COLO668 (cell line): ENCODE results near the gene EIF4B.
A peak's percentile ranks its signal among the peaks of the same experiment; 100 is the strongest.

Source experiments
- DNase-seq: peaks from one replicate; lab custom pipeline; 2025; ENCODE audit not compliant: unreplicated experiment; lab: John Stamatoyannopoulos, UW

The EIF4B gene

DNA sequence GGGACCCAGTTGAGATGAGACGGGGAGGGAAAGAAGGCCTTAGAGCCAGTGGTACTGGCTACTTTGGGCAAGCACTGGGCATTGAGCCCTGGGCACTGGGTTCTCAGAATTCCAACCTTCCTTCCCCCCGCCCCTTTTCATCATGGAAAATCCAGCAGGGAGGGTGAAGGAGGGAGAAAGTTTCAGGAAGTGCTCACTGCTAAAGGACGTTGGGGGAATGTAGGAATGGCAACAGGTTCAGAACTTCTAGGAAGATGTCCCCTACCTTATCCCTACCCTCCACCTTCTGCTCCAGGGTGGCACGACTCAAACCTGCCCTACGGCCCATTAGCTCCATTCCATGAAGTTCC, 39.4 kb downstream of the EIF4B start:
- no peak for DNase-seq

DNA sequence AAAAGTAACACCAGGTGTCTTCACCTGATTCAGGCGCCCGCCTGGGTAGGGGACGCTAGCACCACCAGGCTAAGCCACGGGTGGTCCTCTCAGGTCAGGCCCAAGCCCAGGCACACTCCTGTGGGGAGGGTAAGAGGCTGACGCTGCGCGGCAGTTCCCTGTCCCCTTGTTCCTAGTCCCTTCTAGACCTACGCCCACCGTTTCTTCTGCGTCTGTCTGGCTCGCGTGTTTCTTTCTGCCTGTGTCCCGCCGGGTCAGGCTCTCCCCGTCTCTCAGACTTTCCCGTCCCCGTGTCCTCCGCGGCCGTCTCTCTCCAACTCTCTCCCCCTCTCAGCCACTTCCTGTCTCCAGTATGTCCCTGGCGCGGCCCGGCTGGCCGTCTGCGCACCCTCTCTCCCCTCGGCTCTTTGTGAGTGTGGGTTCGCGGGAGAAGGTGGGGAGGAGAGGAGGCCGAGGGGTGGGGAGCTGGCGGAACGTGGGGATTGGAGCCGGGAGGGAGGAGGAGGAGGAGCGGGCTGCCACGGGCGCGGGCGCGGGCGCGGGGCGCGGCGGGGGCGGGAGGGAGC, 40.5 kb downstream of the EIF4B start:
- peak; percentile 69 for DNase-seq

DNA sequence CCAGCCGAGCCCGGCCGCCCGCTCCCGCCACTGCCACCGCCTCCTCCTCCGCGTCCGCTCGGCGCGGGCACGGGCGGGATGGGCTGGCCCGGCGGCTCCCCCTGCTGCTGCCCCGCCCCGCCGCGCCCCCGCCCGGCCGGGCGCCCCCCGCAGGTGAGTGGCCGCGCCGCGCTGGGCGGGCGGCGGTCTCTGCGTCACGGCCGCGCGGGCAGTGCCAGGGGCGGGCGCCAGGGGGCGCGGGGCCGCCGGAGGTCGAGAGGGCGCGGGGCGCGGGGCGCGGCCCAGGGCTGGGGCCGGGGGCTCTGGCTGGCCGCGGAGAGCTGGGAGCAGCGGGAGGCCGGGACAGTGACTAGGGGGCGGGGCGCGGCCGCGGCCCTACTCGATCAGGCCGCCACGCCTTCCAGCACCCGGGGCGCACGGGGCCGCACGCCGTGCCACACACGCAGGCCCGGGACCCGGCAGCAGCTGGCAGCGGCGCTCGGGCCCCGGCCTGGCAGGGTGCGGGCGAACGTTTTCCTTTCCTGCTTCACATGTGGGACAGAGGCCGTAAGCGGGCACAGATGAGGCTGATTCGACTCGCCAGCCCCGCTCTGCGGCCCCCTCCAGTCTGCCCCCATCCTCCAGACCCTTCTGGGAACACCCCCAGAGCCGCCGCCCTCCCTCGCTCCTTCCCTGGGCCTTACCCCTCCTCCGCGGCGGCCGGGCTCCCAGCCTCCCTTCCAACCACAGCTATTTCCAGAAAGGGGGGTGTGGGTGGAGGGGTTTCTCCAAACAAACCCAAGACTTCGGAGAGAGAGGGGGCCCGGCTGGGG, 41.2 kb downstream of the EIF4B start:
- DNase-seq, result peak; percentile 69

DNA sequence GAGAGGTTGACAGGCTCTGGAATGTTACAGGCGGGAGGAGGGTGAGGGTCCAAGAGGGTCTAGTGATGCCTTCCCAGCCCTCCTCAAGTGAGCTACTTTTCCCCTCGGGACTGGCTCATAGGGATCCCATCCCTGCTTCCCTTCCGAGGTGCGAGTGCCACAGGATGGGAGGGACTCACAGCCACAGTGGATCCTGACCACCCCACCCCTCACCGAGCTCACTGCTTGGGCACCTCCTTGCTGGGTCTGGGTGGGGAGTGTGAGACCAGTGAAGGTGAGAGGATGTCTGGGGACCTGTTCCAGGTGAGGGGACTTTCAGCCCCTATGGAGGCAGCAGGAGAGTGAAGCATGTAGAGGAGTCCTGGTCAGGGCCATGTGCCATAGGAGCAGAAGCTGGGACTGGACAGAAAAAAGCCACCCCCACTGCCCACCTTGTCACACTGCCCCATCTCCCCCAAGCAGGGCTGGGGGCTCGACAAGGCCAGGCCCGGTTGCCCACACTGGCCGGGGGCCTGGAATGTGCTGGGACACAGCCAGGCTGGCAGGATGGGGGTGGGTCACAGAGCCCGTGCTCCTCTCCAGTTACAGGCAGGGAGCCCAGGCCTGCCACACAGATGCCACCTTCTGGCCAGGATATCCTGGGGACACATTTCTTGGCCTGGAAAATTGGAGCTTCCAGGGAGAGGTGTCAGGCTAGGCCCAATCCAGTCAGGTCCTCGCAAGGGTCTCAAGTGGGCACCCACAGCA, 42.0 kb downstream of the EIF4B start:
- DNase-seq, result peak; percentile 22

DNA sequence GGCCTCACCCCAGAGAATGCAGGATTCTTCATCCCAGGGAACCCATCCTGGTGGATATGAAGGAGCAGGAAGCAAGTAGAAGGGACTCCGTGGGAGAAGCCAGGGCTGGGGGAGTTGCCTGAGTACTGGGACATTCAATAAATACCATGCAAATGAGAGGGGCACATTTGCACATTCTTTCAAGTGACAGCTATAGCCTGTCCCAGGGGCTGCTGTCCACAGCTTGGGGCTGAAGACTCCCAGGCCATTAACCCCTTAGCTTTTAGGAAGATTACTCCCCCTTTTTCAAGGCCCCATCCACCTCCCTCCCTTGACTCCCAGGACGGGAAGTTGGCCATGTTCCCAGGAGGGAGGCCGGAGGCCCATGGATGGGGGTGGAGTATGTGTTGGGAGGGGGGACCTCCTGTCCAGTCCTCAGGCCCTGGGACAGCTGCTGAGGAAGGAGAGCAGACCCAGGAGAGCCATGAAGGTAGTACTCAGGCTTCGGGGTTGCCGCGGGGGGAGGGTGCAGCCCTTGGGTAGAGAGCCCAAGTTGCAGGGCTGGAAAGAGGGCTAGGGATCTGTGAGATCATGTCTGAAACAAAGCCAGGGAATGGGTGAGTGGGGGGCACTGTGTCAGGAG, 42.6 kb downstream of the EIF4B start:
- no peak for DNase-seq

DNA sequence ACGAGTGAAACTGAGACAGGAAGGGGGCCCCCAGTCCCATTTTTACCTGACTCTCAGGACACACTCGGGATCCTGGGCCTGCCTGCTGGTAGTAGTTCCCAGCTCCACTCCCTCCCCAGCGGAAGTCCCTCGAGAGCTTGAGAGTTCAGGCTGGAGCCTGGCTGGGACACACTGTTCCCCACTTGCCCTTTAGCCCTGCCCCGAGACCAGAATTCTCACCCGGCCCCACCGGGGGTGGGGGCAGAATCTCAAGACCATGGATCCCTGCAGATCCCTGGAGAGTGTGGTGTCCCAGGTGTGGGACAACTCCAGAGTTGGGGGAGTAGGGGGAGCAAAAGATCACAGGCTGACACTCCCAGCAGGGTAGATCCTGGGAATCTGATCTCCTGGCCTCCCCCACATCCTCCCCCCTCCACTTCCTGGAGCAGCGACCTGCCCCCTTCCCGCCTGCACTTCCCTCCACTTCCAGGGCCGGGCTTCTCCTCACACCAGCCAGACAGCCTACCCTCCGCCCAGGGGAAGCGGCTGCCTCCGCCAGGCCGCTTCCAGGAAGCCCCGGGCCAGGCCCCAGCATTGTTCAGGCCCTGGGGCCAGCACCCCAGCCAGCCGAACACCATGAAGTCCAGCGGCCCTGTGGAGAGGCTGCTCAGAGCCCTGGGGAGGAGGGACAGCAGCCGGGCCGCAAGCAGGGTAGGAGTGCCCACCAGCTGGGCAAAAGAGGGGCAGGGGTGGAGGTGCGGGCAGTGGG, 43.5 kb downstream of the EIF4B start, which contains the start of gene TNS2:
TNS2 (plus strand) TSS at position 495 of the 748 bp plus-strand sequence; CDS start at position 616, 121 bp downstream.
- DNase-seq, result peak; percentile 56

DNA sequence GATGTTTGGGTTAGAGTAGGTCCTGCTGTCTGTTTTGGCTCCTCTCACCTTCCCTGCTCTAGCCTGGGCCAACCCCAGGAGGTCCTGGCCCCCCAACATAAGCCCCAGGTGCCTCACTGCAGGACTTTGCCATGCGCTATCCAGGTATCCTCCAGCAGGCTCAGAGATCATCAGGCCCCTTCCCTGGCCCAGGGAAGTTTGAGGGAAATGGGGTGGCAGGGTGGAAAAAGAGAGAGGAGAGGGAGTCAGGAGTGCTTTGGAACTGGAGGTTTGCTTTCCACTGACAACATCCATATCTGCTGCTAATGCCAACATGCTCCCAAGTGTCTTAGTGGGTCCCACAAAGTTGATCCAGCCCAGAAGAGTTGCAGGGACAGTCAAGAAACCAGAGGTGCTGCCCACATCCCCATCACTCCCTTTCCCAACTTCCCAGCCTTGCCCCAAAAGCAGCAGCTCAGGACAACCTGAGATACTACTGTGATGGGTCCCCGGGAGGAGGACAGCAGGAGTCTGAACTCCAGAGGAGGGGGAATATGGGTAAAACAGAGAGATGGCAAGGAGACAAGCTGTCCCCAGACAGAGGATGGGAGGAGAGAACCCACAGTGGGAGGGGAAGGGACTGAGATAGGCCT, 44.3 kb downstream of the EIF4B start:
- no peak for DNase-seq

DNA sequence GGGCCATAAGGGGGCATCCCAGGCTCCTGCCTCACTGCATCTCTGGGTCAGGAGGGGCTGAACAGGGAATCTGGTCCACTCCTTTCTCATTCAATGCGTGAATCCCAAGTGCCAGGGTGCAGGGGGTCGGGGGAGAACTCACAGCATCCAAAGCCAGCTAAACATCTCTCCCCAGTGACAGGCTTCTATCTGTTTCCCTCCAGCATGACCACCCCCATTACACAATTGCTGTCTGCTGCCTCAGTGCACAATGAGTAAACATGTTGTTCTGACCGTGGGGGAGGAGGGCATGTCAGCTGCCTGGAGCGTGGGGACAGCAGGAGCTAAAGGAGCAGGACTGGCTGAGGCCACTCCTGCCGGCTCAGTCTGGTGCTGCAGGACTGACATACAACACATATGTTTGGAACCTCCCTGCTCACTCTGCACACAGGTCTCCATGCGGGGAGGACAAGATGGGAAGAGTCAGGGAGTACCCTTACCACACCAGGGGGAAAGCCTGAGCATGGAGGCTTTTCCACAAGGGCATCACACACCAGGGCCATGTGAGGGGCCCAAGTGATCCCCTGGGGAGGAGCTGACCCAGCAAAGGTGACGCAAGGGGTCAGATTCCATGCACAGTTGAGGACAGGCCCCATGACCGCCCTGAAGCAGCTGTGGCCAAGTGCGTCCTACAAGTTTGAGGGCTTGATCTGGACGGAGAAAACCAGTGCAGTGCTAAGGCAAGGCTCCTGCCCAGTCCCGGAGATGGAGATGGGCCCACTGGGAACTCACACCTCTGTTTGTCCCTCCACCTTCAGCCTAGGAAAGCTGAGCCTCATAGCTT, 45.0 kb downstream of the EIF4B start:
- DNase-seq, result peak; percentile 47

DNA sequence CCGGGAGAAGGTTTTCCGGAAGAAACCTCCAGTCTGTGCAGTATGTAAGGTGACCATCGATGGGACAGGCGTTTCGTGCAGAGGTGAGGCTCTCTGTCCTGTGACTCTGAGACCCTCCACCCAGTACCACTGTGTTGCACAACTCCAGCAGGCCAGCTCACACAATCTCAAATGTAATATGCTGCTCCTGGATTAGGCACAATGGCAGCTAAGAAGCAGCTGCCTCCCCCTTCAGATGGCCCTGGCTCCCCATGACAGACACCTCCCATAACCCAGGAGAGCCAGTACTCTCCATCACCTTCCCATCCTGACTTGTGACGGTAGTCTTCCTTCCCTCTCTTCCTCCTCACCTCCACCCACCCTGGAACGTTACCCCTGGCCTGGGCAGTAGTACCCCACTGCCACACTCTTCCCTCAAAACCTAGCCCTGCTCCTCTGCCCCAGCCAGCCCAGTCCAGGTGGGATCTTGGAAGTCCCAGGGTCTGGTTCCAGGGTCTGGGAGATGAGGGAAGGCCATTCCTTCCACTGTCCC, 45.7 kb downstream of the EIF4B start:
- no peak for DNase-seq

DNA sequence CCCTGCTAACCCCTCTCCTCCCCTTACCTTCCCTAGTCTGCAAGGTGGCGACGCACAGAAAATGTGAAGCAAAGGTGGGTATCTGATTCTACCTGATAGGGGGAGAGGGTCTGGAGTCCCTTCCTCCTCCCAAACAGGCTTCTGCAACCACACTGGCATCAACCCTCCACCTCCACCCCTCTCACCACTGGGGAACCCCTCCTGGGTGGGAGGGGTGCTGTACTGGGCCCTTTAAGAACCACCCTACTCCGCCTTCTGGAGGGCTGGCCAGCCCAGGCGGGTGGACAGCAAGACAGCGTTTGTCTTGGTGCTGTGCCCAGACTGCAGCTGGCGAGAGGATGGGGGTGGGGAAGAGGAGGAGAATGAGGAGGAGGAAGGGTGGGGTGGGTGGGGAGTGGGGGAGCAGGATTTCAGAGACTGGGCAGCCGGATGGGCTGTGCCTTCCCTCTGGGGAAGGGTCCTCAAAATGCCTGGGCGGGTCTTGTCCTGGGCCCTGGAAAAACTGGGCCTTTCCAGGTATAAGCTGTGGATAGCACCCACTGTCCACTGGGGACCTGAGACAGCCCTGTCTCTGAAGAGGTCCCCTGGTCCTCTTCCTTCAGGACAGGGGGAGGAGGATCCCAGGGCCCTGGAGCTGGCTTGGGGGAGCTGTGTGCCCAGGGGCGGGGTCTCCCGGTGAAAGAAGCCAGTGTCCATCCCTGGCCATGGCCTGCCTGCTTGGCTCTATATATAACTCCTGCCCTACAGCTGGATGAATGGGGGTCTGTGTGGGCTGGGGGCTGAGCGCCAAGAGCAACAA, 46.4 kb downstream of the EIF4B start:
- peak; percentile 24 for DNase-seq

DNA sequence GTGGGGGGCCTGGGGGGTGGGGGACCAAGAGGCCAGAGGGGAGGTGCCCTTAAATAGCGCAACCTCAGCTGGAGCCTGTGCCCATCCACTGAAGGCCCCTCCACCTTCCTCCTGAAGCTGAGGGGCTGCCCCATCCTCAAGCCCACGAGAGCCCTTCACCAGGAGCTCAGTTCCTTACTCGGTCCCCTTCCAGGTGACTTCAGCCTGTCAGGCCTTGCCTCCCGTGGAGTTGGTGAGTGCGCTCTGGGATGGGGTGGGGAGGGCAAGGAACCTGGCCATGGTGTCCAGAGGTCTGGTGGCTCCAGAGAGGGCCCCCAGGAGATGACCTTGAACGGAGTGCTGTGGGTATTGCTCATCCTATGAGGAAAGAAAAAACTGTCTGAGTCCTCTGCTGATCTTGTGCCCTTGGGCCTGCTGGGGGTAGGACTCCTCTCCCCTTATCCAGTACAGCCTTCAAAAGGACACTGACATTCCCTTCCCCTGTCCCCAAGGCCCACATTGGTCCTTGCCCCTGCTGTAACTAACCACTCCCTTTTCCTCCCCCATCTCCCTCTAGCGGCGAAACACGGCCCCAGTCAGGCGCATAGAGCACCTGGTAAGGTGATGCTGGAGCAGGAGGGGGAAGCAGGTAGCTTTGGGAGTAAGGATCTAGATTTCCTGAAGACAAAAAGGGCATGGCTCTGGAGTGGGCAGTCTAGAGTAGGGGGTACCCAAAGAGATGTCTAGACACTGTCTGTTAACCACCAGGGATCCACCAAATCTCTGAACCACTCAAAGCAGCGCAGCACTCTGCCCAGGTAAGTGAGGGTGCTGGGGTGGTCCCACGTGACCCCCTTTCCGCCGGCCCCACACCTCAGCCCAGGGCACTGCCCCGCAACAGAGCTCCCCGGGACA, 47.2 kb downstream of the EIF4B start:
- peak; percentile 80 for DNase-seq

DNA sequence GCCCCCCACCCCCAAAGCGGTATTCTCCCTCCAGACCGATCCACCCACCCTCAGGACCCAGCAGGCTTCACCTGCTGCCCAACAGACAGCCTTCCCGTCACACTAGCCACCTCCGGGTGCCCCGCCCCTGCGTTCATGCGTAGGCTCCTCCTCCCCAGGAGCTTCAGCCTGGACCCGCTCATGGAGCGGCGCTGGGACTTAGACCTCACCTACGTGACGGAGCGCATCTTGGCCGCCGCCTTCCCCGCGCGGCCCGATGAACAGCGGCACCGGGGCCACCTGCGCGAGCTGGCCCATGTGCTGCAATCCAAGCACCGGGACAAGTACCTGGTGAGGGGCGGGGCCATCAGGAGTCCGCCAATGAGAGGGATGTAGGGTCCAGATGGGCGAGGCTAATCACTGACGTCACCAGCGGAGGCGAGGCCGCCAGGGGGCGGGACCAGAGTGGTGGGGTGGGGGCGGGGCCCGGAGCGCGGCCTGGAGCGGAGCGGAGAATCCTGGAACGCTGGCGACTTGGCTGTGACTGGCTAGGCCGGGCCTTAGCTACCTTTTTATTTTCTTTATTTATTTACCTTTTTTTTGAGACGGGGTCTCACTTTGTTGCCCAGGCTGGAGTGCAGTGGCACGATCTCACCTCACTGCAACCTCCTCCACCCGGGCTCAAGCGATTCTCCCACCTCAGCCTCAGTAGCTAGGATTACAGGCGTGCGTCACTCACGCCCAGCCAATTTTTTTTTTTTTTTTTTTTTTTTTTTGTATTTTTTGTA, 48.0 kb downstream of the EIF4B start:
- DNase-seq, result peak; percentile 93

DNA sequence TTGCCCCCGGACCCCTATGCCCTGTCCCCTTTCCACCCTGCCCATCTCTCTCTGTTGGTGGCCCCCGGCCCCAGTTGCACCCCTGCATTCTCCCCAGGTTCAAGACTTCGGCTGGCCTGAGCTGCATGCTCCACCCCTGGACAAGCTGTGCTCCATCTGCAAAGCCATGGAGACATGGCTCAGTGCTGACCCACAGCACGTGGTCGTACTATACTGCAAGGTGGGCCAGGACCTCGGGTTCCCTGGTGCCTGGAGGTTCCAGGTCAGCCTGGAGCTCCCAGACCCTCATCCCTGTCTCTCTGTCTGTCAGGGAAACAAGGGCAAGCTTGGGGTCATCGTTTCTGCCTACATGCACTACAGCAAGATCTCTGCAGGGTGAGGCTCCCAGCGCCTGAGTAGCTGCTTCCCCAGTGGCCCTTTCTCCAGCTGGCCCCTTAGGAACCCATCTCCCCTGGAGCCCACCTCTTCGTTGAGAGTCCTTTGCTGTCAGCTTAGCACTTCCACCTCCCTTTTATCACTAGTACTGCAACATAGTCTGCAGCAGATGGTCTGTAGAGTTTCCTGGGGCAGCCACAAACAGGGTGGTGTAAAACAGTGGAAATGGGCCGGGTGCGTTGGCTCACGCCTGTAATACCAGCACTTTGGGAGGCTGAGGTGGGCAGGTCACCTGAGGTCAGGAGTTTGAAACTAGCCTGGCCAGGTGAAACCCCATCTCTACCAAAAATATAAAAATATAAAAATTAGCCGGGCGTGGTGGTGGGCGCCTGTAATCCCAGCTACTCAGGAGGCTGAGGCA, 49.4 kb downstream of the EIF4B start:
- DNase-seq, result no peak

DNA sequence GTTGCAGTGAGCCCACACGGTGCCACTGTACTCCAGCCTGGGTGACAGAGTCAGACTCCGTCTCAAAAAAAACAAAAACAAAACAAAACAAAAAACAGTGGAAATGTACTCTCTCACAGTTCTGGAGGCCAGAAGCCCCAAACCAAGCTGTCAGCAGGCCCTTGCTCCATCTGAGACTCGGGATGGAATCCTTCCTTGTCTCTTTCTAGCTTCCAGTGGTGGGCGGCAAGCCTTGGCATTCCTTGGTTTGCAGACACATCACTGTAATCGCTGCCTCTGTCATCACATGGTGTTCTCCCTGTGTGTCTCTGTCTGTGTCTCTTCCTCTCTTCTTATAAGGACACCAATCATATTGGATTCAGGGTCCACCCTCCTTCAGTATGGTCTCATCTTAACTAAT, 50.0 kb downstream of the EIF4B start:
- DNase-seq, result no peak

DNA sequence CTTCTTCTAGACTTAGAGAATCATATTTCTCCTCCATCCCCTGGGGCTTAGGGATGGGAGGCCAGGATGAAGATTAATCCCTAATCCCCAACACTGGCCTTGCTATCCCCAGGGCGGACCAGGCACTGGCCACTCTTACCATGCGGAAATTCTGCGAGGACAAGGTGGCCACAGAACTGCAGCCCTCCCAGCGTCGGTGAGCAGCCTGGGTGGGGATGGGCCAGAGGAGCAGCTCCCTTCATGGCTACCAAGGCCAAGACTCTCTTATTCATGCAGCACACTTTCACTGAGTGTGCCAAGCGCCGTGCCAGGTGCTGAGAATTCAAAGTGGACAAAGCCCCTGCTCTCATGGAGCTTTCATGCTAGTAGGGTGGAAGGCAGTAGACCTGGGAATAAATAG, 50.6 kb downstream of the EIF4B start:
- no peak for DNase-seq
